Fibroblast of mammary gland (primary cell): ENCODE results near the gene PTPRN.

ENCODE experiments used
- DNase-seq: peaks from one replicate; pipeline ENCODE4 v3.0.0-alpha.2; 2010; ENCODE audit warnings: low read depth
- H3K4me3 ChIP-seq: 2 replicates; pipeline ENCODE4 v1.5.1; 2011; ENCODE audit warnings: low read depth, mild to moderate bottlenecking, low read length, moderate library complexity; ENCODE audit not compliant: control insufficient read depth
- CTCF ChIP-seq: conservative IDR thresholded peaks from 2 replicates; pipeline ENCODE4 v1.5.1; 2011; ENCODE audit warnings: low read depth, low read length, inconsistent platforms; ENCODE audit not compliant: control insufficient read depth, insufficient read depth

PTPRN gene

GRCh38 chr2:219309278-219309677, at the start of gene PTPRN:
Gene PTPRN (minus strand): TSS chr2:219309401. CDS start chr2:219309332, 69 bp downstream.
- DNase-seq: peak; percentile 79
- H3K4me3 ChIP-seq: peak within 1 kb of the TSS; percentile 39
- no peak for TF ChIP-seq CTCF

- H3K4me3 ChIP-seq: no peak overlapping the region
- no peak for TF ChIP-seq CTCF
- DNase-seq: no peak
Observed at GRCh38 chr2:219358170-219359075, 49.2 kb upstream of the PTPRN start.

GRCh38 chr2:219356834-219357233, 47.6 kb upstream of the PTPRN start:
- DNase-seq: no peak
- TF ChIP-seq CTCF: no peak
- no peak overlapping the region for H3K4me3 ChIP-seq

GRCh38 chr2:219354582-219354981, 45.4 kb upstream of the PTPRN start:
- TF ChIP-seq CTCF: no peak
- no peak overlapping the region for H3K4me3 ChIP-seq
- DNase-seq: no peak

- no peak for TF ChIP-seq CTCF
- no peak overlapping the region for H3K4me3 ChIP-seq
- DNase-seq: no peak
Observed at GRCh38 chr2:219353129-219353528, 43.9 kb upstream of the PTPRN start.

- TF ChIP-seq CTCF: peak; percentile 73
- peak; percentile 64 for DNase-seq
Observed at GRCh38 chr2:219352448-219353023, 43.3 kb upstream of the PTPRN start.

More at GRCh38 chr2:219352448-219353023, 43.3 kb upstream of the PTPRN start:
- H3K4me3 ChIP-seq: no peak overlapping the region
